WERI-Rb-1 (cell line): ENCODE results near the gene EPB41L5.
"Not testable (repeated sequence)": the region's sequence is repeated elsewhere in the genome, so short reads cannot be mapped to it uniquely, and the experiment has no call there.

Experiments used
- DNase-seq: peaks from one replicate; pipeline ENCODE4 v3.0.0-alpha.2; 2020
- H3K27ac ChIP-seq: fragments of 250-450 bp; sonication (Bioruptor Pico); 2 replicates; pipeline ENCODE4 v1.5.1; 2020; ENCODE audit warnings: mild to moderate bottlenecking, moderate library complexity
- H3K27me3 ChIP-seq: fragments of 250-450 bp; sonication (Bioruptor Pico); 2 replicates; pipeline ENCODE4 v1.5.1; 2021; ENCODE audit warnings: mild to moderate bottlenecking, low read depth, moderate library complexity; ENCODE audit not compliant: insufficient read depth, severe bottlenecking
- H3K36me3 ChIP-seq: fragments of 250-450 bp; sonication (Bioruptor Pico); 2 replicates; pipeline ENCODE4 v1.5.1; 2020; ENCODE audit warnings: mild to moderate bottlenecking, moderate library complexity
- H3K4me3 ChIP-seq: 2 replicates; pipeline ENCODE4 v1.5.1; 2011; ENCODE audit warnings: low read depth, mild to moderate bottlenecking, control low read depth, low read length
- H3K9me3 ChIP-seq: fragments of 250-450 bp; sonication (Bioruptor Pico); 2 replicates; pipeline ENCODE4 v1.5.1; 2021; ENCODE audit warnings: mild to moderate bottlenecking, moderate library complexity; ENCODE audit not compliant: severe bottlenecking
- CTCF ChIP-seq: IDR thresholded peaks from 2 replicates; pipeline ENCODE4 v1.5.1; 2011; ENCODE audit warnings: low read depth, mild to moderate bottlenecking, control low read depth, inconsistent platforms, low read length

The EPB41L5 gene

GRCh38 chr2:120012771-120013596 lies at the start of gene EPB41L5:
EPB41L5 (plus strand) TSS chr2:120013077; CDS start chr2:120019085, 6,008 bp downstream.
- Histone ChIP-seq H3K9me3 (no peaks in the 10 kb centered on the region), H3K27ac (peak within 1 kb of the TSS; percentile 94), H3K27me3 (no peaks in the 10 kb centered on the region), H3K4me3 (peak within 1 kb of the TSS; percentile 95), H3K36me3 (peaks cover 2% of the 10 kb centered on the region; the same call in 1 of the 2 replicates)
- DNase-seq: peak; percentile 96
- no peak for TF ChIP-seq CTCF

GRCh38 chr2:119981896-119982295 lies 31.0 kb upstream of the EPB41L5 start:
- no peaks in the 10 kb centered on the region for H3K27me3 ChIP-seq
- H3K36me3 ChIP-seq: no peaks in the 10 kb centered on the region
- no peak for TF ChIP-seq CTCF
- no peak overlapping the region for H3K27ac ChIP-seq
- H3K9me3 ChIP-seq: no peaks in the 10 kb centered on the region
- H3K4me3 ChIP-seq: no peak overlapping the region
- no peak for DNase-seq

- no peak overlapping the region for H3K4me3 ChIP-seq
Observed at GRCh38 chr2:119982506-119982905, 30.4 kb upstream of the EPB41L5 start.

GRCh38 chr2:119983108-119983507 lies 29.8 kb upstream of the EPB41L5 start:
- TF ChIP-seq CTCF: no peak
- Histone ChIP-seq H3K27me3 (no peaks in the 10 kb centered on the region), H3K9me3 (no peaks in the 10 kb centered on the region), H3K27ac (no peak overlapping the region), H3K4me3 (no peak overlapping the region), H3K36me3 (no peaks in the 10 kb centered on the region)
- DNase-seq: no peak

More at GRCh38 chr2:119982506-119982905, 30.4 kb upstream of the EPB41L5 start:
- Histone ChIP-seq H3K27me3 (no peaks in the 10 kb centered on the region), H3K27ac (no peak overlapping the region), H3K36me3 (no peaks in the 10 kb centered on the region), H3K9me3 (no peaks in the 10 kb centered on the region)
- DNase-seq: no peak
- TF ChIP-seq CTCF: no peak

GRCh38 chr2:119996148-119996547 lies 16.7 kb upstream of the EPB41L5 start:
- no peaks in the 10 kb centered on the region for H3K9me3 ChIP-seq
- H3K4me3 ChIP-seq: no peak overlapping the region
- no peak for TF ChIP-seq CTCF
- H3K36me3 ChIP-seq: no peaks in the 10 kb centered on the region
- H3K27me3 ChIP-seq: no peaks in the 10 kb centered on the region
- H3K27ac ChIP-seq: no peak overlapping the region
- DNase-seq: no peak

- H3K9me3 ChIP-seq, DNase-seq, H3K4me3 ChIP-seq, H3K27ac ChIP-seq, H3K36me3 ChIP-seq, H3K27me3 ChIP-seq: not testable (repeated sequence)
Observed at GRCh38 chr2:119996896-119997891, 15.7 kb upstream of the EPB41L5 start.
